Measurements from ENCODE around the gene ITPK1. TPM values are rescaled to one million over a fixed set of nuclear protein-coding genes. Genes with fewer than 3 reads are reported as not detected.

The ITPK1 gene
- total and polyA plus RNA-seq, 12 donors = 47.1 to 152 (median 92.7) TPM

GRCh38 chr14:93054876-93055275 lies 60.8 kb downstream of the ITPK1 start:
- Histone ChIP-seq H3K27ac (no peak overlapping the region), H3K36me3 (peaks cover 0 to 3% (median 0%) of the 10 kb centered on the region in 9 donors), H3K4me3 (no peak overlapping the region), H3K4me1 (peaks cover 11 to 46% (median 36%) of the 10 kb centered on the region in 9 donors), H3K27me3 (no peaks in the 10 kb centered on the region), H3K9me3 (no peaks in the 10 kb centered on the region)
- DNase-seq (no peak), ATAC-seq (no peak)
- intact Hi-C loops (cut with DNase I) = no loop called here
- no peak for TF ChIP-seq CTCF (IDR thresholded peaks at IDR 0.05)
- WGBS, 2 donors = 96% methylated on average over 7 of the region's 7 CpGs

- no peak for ATAC-seq
- H3K4me3 ChIP-seq = no peak overlapping the region
- peaks cover 16 to 52% (median 42%) of the 10 kb centered on the region in 9 donors for H3K4me1 ChIP-seq
- DNase-seq = no peak
- TF ChIP-seq CTCF (IDR thresholded peaks at IDR 0.05) = no peak
- intact Hi-C loops (cut with DNase I) = no loop called here
- 78 to 82% methylated on average over 6 of the region's 6 CpGs for WGBS, 2 donors
- H3K36me3 ChIP-seq = peaks cover 0 to 3% (median 0%) of the 10 kb centered on the region in 9 donors
- H3K9me3 ChIP-seq = no peaks in the 10 kb centered on the region
- no peaks in the 10 kb centered on the region for H3K27me3 ChIP-seq
- no peak overlapping the region for H3K27ac ChIP-seq
Observed at GRCh38 chr14:93054006-93054405, 61.7 kb downstream of the ITPK1 start.

GRCh38 chr14:93051600-93052546 lies 63.9 kb downstream of the ITPK1 start:
- DNase-seq (no peak), ATAC-seq (no peak)
- intact Hi-C loops (cut with DNase I) = no loop called here
- no peaks in the 10 kb centered on the region for H3K27me3 ChIP-seq
- 97% methylated on average over 9 of the region's 9 CpGs for WGBS, 2 donors
- no peaks in the 10 kb centered on the region for H3K9me3 ChIP-seq
- TF ChIP-seq CTCF (IDR thresholded peaks at IDR 0.05) = no peak
- H3K4me1 ChIP-seq = peaks cover 17 to 53% (median 46%) of the 10 kb centered on the region in 9 donors
- no peak overlapping the region for H3K27ac ChIP-seq
- peaks cover 0 to 3% (median 0%) of the 10 kb centered on the region in 9 donors for H3K36me3 ChIP-seq
- no peak overlapping the region for H3K4me3 ChIP-seq

GRCh38 chr14:93050761-93051160 lies 65.0 kb downstream of the ITPK1 start:
- DNase-seq = no peak
- Histone ChIP-seq H3K4me3 (no peak overlapping the region), H3K4me1 (peaks cover 17 to 53% (median 46%) of the 10 kb centered on the region in 9 donors), H3K27me3 (no peaks in the 10 kb centered on the region), H3K27ac (peak overlapping the region in 1 of 10 donors; percentile 72), H3K9me3 (no peaks in the 10 kb centered on the region), H3K36me3 (peaks cover 0 to 3% (median 0%) of the 10 kb centered on the region in 9 donors)
- intact Hi-C loops (cut with DNase I) = no loop called here
- WGBS, 2 donors = 79 to 82% methylated on average over 12 of the region's 12 CpGs
- no peak for TF ChIP-seq CTCF (IDR thresholded peaks at IDR 0.05)
- no peak for ATAC-seq

Data from heart right ventricle (tissue), 16 donors.